ENCODE results near the gene HMGXB4. TPM values are rescaled to one million over a fixed set of nuclear protein-coding genes. Genes with fewer than 3 reads are reported as not detected.

The HMGXB4 gene
- total and polyA plus RNA-seq, 9 of the 15 experiments (the other 6 are each of a cell fraction or from before 2014, with no cell fraction given) = 9.9 to 31.4 (median 24.8) TPM

- TF ChIP-seq U2AF1 (optimal IDR thresholded peaks at IDR 0.05; ENCODE audit: low read depth, low read length) = peak; percentile 28
- TF ChIP-seq, protein P1, sequence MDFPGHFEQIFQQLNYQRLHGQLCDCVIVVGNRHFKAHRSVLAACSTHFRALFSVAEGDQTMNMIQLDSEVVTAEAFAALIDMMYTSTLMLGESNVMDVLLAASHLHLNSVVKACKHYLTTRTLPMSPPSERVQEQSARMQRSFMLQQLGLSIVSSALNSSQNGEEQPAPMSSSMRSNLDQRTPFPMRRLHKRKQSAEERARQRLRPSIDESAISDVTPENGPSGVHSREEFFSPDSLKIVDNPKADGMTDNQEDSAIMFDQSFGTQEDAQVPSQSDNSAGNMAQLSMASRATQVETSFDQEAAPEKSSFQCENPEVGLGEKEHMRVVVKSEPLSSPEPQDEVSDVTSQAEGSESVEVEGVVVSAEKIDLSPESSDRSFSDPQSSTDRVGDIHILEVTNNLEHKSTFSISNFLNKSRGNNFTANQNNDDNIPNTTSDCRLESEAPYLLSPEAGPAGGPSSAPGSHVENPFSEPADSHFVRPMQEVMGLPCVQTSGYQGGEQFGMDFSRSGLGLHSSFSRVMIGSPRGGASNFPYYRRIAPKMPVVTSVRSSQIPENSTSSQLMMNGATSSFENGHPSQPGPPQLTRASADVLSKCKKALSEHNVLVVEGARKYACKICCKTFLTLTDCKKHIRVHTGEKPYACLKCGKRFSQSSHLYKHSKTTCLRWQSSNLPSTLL (IDR thresholded peaks at IDR 0.05) = no peak
- TF ChIP-seq, protein P2, sequence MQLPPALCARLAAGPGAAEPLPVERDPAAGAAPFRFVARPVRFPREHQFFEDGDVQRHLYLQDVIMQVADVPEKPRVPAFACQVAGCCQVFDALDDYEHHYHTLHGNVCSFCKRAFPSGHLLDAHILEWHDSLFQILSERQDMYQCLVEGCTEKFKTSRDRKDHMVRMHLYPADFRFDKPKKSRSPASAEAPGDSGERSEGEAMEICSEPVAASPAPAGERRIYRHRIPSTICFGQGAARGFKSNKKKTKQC (CRISPR knock-in tag; IDR thresholded peaks at IDR 0.05) = 0 out of 2 replicates have a peak, but pooled peaks have one; percentile 21
- TF ChIP-seq CHD2 (IDR thresholded peaks at IDR 0.05; ENCODE audit: low read depth, low read length) = peak; percentile 90
- no peak for TF ChIP-seq ZNF644 (tag; IDR thresholded peaks at IDR 0.05; ENCODE audit: low read depth)
- peak; percentile 93 for TF ChIP-seq SIN3B (IDR thresholded peaks at IDR 0.05; ENCODE audit: low read depth)
- no peak for TF ChIP-seq PATZ1 (CRISPR knock-in tag; IDR thresholded peaks at IDR 0.05; ENCODE audit: borderline replicate concordance)
- TF ChIP-seq, protein P3, sequence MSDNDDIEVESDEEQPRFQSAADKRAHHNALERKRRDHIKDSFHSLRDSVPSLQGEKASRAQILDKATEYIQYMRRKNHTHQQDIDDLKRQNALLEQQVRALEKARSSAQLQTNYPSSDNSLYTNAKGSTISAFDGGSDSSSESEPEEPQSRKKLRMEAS (CRISPR knock-in tag; IDR thresholded peaks at IDR 0.05) = peak; percentile 38; the same call in 1 of the 2 replicates
- TF ChIP-seq, protein P4, sequence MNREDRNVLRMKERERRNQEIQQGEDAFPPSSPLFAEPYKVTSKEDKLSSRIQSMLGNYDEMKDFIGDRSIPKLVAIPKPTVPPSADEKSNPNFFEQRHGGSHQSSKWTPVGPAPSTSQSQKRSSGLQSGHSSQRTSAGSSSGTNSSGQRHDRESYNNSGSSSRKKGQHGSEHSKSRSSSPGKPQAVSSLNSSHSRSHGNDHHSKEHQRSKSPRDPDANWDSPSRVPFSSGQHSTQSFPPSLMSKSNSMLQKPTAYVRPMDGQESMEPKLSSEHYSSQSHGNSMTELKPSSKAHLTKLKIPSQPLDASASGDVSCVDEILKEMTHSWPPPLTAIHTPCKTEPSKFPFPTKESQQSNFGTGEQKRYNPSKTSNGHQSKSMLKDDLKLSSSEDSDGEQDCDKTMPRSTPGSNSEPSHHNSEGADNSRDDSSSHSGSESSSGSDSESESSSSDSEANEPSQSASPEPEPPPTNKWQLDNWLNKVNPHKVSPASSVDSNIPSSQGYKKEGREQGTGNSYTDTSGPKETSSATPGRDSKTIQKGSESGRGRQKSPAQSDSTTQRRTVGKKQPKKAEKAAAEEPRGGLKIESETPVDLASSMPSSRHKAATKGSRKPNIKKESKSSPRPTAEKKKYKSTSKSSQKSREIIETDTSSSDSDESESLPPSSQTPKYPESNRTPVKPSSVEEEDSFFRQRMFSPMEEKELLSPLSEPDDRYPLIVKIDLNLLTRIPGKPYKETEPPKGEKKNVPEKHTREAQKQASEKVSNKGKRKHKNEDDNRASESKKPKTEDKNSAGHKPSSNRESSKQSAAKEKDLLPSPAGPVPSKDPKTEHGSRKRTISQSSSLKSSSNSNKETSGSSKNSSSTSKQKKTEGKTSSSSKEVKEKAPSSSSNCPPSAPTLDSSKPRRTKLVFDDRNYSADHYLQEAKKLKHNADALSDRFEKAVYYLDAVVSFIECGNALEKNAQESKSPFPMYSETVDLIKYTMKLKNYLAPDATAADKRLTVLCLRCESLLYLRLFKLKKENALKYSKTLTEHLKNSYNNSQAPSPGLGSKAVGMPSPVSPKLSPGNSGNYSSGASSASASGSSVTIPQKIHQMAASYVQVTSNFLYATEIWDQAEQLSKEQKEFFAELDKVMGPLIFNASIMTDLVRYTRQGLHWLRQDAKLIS (CRISPR knock-in tag; IDR thresholded peaks at IDR 0.05) = 0 out of 2 replicates have a peak, but pooled peaks have one; percentile 24
- 0 out of 2 replicates have a peak, but pooled peaks have one; percentile 69 for TF ChIP-seq SUPT5H (IDR thresholded peaks at IDR 0.05)
- peak; percentile 88; the same call in 1 of the 2 replicates for TF ChIP-seq POLR2AphosphoS2 (IDR thresholded peaks at IDR 0.05; ENCODE audit: low read length)
- no peak for TF ChIP-seq TCFL5 (CRISPR knock-in tag; conservative IDR thresholded peaks at IDR 0.05)
- TF ChIP-seq CCNT2 (IDR thresholded peaks at IDR 0.05; ENCODE audit: borderline replicate concordance, extremely low read depth, insufficient read length, low read depth, low read length) = peak; percentile 86
- no peak for TF ChIP-seq ID3 (CRISPR knock-in tag; IDR thresholded peaks at IDR 0.05)
- TF ChIP-seq ID3 (tag; IDR thresholded peaks at IDR 0.05) = no peak
Measured at GRCh38 chr22:35299673-35300499, 42.6 kb downstream of the HMGXB4 start, which contains the start of gene TOM1 (continued).
